WERI-Rb-1 (cell line): ENCODE data around the gene TNFAIP2.

Experiments used
- DNase-seq: peaks from one replicate; pipeline ENCODE4 v3.0.0-alpha.2; 2020
- H3K27ac ChIP-seq: fragments of 250-450 bp; sonication (Bioruptor Pico); 2 replicates; pipeline ENCODE4 v1.5.1; 2020; ENCODE audit warnings: mild to moderate bottlenecking, moderate library complexity
- H3K27me3 ChIP-seq: fragments of 250-450 bp; sonication (Bioruptor Pico); 2 replicates; pipeline ENCODE4 v1.5.1; 2021; ENCODE audit warnings: mild to moderate bottlenecking, low read depth, moderate library complexity; ENCODE audit not compliant: insufficient read depth, severe bottlenecking
- H3K36me3 ChIP-seq: fragments of 250-450 bp; sonication (Bioruptor Pico); 2 replicates; pipeline ENCODE4 v1.5.1; 2020; ENCODE audit warnings: mild to moderate bottlenecking, moderate library complexity
- H3K4me3 ChIP-seq: 2 replicates; pipeline ENCODE4 v1.5.1; 2011; ENCODE audit warnings: low read depth, mild to moderate bottlenecking, control low read depth, low read length
- H3K9me3 ChIP-seq: fragments of 250-450 bp; sonication (Bioruptor Pico); 2 replicates; pipeline ENCODE4 v1.5.1; 2021; ENCODE audit warnings: mild to moderate bottlenecking, moderate library complexity; ENCODE audit not compliant: severe bottlenecking
- TF ChIP-seq, protein P1 (sequence below): IDR thresholded peaks from 2 replicates; pipeline ENCODE4 v1.5.1; 2011; ENCODE audit warnings: low read depth, mild to moderate bottlenecking, control low read depth, inconsistent platforms, low read length

TNFAIP2 gene

DNA sequence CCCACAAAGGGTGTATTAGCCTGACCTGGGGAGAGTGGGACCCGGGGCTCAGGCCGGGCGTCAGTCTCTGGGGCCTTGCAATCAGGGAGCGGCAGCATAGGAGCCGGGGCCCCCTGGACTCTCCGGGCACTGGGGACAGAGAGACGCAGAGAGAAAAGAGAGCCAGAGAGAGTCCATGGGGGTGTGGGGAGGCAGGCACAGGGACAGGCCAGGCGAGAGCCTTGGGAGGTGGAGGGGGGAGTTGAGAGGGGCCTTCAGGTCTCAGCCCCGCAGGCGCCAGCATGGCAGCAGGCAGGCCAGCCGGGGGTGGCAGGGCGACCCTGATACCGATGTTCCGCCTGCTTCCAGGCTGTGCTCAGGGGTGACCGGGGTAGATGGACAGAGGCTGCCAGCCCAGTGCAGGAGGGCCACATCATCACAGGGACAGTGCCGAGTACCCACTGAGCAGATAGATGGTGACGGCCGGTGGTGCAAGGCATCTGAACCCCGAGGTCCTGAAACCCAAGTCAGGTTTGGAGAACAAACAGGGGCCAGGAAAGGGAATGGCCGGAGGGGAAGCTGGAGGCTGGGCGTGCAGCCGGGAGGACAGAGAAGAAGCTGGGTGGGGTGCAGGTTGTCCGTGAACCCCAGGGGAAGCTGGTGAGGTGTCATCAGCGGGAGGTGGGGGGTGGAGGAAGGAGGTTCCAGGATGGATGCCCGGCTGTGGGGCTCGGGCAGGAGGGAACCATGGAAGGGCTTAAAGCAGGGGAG lies 25.8 kb upstream of the TNFAIP2 start:
- Histone ChIP-seq H3K36me3 (no peaks in the 10 kb centered on the region), H3K27ac (no peak overlapping the region), H3K4me3 (no peak overlapping the region), H3K27me3 (no peaks in the 10 kb centered on the region), H3K9me3 (no peaks in the 10 kb centered on the region)
- no peak for DNase-seq
- TF ChIP-seq, protein P1, sequence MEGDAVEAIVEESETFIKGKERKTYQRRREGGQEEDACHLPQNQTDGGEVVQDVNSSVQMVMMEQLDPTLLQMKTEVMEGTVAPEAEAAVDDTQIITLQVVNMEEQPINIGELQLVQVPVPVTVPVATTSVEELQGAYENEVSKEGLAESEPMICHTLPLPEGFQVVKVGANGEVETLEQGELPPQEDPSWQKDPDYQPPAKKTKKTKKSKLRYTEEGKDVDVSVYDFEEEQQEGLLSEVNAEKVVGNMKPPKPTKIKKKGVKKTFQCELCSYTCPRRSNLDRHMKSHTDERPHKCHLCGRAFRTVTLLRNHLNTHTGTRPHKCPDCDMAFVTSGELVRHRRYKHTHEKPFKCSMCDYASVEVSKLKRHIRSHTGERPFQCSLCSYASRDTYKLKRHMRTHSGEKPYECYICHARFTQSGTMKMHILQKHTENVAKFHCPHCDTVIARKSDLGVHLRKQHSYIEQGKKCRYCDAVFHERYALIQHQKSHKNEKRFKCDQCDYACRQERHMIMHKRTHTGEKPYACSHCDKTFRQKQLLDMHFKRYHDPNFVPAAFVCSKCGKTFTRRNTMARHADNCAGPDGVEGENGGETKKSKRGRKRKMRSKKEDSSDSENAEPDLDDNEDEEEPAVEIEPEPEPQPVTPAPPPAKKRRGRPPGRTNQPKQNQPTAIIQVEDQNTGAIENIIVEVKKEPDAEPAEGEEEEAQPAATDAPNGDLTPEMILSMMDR = no peak

DNA sequence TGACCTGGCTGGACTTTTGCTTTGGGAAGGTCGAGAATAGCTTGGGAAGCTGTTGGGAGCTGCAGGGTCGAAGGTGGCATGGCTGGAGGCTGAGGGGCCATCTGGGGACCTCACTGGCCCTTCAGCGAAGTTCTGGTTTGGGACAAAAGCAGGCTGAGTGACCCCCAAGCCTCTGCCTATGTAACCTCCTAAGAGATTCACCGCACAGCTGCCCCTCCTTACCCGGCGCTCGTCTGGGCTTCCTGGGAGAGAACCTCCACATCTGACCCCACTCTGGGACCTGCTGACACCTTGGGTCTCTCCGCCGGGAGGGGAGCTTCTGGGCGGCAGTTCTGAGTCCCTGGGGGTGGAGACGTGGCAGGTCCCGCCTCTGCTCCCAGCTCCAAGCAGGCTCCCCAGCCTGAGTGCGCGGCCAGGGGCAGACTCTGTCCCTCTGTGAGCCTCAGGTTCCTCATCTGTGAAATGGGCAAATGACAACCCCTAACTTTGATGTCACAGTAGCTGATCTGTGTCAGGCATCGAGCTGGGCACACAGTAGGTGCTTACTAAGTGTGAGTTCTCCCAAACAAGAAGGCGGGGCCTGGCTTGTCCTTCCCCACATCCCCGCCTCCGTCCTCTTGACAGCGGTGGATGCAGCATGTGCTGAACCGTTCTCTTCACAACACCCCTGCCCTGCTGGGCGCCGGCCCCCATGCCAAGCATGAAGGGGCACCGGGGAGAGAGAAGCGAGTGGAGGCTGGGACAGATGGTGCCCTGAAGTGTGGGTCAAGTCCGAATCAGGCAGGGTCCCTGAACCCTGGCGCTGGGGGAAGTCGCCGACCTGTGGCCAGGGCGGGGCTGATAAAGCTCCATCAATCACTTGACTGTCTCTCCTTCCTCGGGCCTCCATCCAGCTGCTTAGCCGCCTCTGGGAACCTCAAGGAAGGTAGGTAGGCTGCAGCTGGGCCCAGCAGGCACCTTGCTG lies 25.0 kb upstream of the TNFAIP2 start:
- no peaks in the 10 kb centered on the region for H3K27me3 ChIP-seq
- DNase-seq = no peak
- no peak overlapping the region for H3K4me3 ChIP-seq
- TF ChIP-seq, protein P1 = no peak
- no peaks in the 10 kb centered on the region for H3K9me3 ChIP-seq
- H3K27ac ChIP-seq = no peak overlapping the region
- H3K36me3 ChIP-seq = no peaks in the 10 kb centered on the region

DNA sequence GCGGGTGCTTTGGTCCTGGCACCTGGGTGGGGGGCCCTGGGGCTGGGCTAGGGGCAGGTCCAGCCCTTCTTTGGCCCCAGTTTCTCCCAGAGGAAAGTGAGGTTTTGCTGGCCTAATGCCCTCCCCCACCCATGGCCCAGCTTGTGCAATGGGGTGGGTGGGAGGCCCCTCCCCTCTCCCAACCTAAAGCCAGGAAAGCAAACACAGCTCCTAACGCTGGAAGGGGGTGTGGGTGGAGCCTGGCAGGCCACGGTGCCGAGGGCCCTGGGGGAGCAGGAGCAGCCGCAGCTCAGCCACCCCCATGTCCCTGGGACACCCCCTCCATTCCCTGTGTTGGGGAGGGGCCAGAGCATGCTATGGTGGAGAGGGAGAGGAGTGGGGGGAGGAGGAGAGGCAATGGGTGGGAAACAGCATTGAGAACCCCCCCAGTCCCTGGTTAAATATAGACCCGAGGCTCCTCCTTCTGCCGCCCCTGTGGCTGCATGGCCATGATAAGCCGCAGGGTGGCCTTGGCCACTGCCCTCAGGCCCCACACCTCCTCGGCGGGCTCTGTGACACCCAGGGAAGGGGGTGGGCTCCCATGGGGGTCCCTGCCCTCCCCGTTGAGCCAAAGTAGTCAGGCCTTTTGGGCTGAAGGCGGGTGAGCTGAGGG lies 24.1 kb upstream of the TNFAIP2 start:
- Histone ChIP-seq H3K27ac (no peak overlapping the region; the same call in 1 of the 2 replicates), H3K9me3 (no peaks in the 10 kb centered on the region), H3K27me3 (peaks cover 5% of the 10 kb centered on the region), H3K4me3 (no peak overlapping the region), H3K36me3 (no peaks in the 10 kb centered on the region)
- no peak for DNase-seq
- TF ChIP-seq, protein P1 = no peak

DNA sequence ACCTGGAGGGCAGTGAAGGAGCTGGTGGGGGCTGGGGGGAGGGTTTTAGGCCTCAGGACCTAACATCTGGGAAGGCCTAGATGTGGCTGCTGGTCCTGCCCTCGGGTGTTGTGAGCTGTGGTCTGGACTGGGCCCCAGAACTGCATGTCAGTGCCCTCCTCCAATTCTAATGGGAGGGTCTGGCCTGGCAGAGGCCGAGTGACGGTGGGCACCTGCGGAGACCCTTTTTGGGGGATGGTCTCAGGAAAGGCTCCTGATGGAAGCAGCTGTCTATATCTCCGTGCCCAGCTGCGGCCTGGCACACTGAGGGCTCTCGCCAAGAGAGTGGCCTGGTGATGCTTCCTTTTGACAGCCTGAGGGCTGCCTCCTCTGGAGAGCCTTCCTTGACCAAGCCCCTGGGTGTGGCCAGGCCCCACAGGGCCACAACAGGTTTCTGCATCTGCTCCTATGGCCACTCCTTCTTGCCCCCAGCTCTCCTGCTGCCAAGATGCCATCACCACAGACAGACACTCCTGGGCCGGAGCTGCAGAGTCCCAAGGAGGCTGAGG lies 23.5 kb upstream of the TNFAIP2 start:
- no peak overlapping the region for H3K27ac ChIP-seq

More for the DNA sequence above, 23.5 kb upstream of the TNFAIP2 start:
- Histone ChIP-seq H3K4me3 (no peak overlapping the region), H3K27me3 (peaks cover 11% of the 10 kb centered on the region), H3K9me3 (no peaks in the 10 kb centered on the region), H3K36me3 (no peaks in the 10 kb centered on the region)
- TF ChIP-seq, protein P1 = no peak
- DNase-seq = no peak
